HepG2 (cell line): Measurements from ENCODE around the gene PSMD5. TPM values are rescaled to one million over a fixed set of nuclear protein-coding genes. Genes with fewer than 3 reads are reported as not detected.

Experiments
- CEBPG ChIP-seq: IDR thresholded peaks from 2 replicates; pipeline ENCODE4 v1.6.1; 2016
- CREB1 ChIP-seq, 2 experiments: fragments of 450-650 bp in 1 of 2; IDR thresholded peaks; 2 replicates each; pipeline ENCODE4 v1.6.1; 2016 to 2017; ENCODE audit warnings: control low read depth in 1 of 2, mild to moderate bottlenecking in 1 of 2, missing compliant biosample characterization in 1 of 2, missing genetic modification characterization in 1 of 2
- FOSL2 ChIP-seq: sonication (generic); formaldehyde crosslinking; IDR thresholded peaks from 2 replicates; pipeline ENCODE4 v1.4.0; 2020; ENCODE audit warnings: missing genetic modification reagents
- HMG20A ChIP-seq: IDR thresholded peaks from 2 replicates; pipeline ENCODE4 v1.6.1; 2016; ENCODE audit warnings: borderline replicate concordance
- HNF4A ChIP-seq: sonication (generic); formaldehyde crosslinking; IDR thresholded peaks from 2 replicates; pipeline ENCODE4 v1.4.0; 2020; ENCODE audit warnings: missing genetic modification reagents
- MTF1 ChIP-seq: sonication (generic); formaldehyde crosslinking; IDR thresholded peaks from 2 replicates; pipeline ENCODE4 v1.5.0; 2020; ENCODE audit warnings: missing genetic modification reagents
- NR2F1 ChIP-seq, 2 experiments: fragments of 450-650 bp in 1 of 2; formaldehyde crosslinking in 1 of 2; IDR thresholded peaks; 2 replicates each; pipeline versions ENCODE4 v1.5.0 to v1.6.1; 2016 to 2020; ENCODE audit warnings: mild to moderate bottlenecking in 1 of 2, missing compliant biosample characterization in 1 of 2, missing genetic modification reagents in 1 of 2, moderate library complexity in 1 of 2
- NR2F6 ChIP-seq, 2 experiments: IDR thresholded peaks; 2 replicates each; pipeline ENCODE4 v1.6.1; 2016; ENCODE audit warnings: antibody characterized with exemption in 1 of 2, mild to moderate bottlenecking in 1 of 2
- RARA ChIP-seq: IDR thresholded peaks from 2 replicates; pipeline ENCODE4 v1.6.1; 2016; ENCODE audit warnings: missing genetic modification reagents, missing compliant biosample characterization
- SALL1 ChIP-seq: sonication (generic); formaldehyde crosslinking; IDR thresholded peaks from 2 replicates; pipeline ENCODE4 v1.8.0; 2022; ENCODE audit warnings: mild to moderate bottlenecking, missing genetic modification reagents
- SKI ChIP-seq: fragments of 450-650 bp; IDR thresholded peaks from one replicate; pipeline ENCODE4 v1.6.1; 2018; ENCODE audit warnings: mild to moderate bottlenecking; ENCODE audit not compliant: partially characterized antibody
- SOX13 ChIP-seq, 3 experiments: fragments of 450-650 bp in 1 of 3; sonication (generic) in 1 of 3; formaldehyde crosslinking in 1 of 3; IDR thresholded peaks in 2 of 3; conservative IDR thresholded peaks in 1 of 3; 2 replicates each; pipeline versions ENCODE4 v1.5.0 to v1.6.1; 2016 to 2020; ENCODE audit warnings: antibody characterized with exemption in 1 of 3, mild to moderate bottlenecking in 1 of 3, missing compliant biosample characterization in 1 of 3, missing genetic modification reagents in 1 of 3, moderate library complexity in 1 of 3
- SOX6 ChIP-seq, 2 experiments: fragments of 450-650 bp in 1 of 2; sonication (generic) in 1 of 2; formaldehyde crosslinking in 1 of 2; IDR thresholded peaks; 2 replicates each; pipeline versions ENCODE4 v1.4.0 to v1.6.1; 2017 to 2020; ENCODE audit warnings: antibody characterized with exemption in 1 of 2, mild to moderate bottlenecking in 1 of 2, missing genetic modification reagents in 1 of 2
- TCF7 ChIP-seq: sonication (generic); IDR thresholded peaks from 2 replicates; pipeline ENCODE4 v1.6.1; 2016; ENCODE audit warnings: antibody characterized with exemption, low read depth
- ZNF276 ChIP-seq: sonication (generic); formaldehyde crosslinking; IDR thresholded peaks from 2 replicates; pipeline ENCODE4 v1.4.0; 2020; ENCODE audit warnings: mild to moderate bottlenecking, low read depth, missing genetic modification reagents
- polyA plus RNA-seq, 8 experiments: library from polyadenylated mRNA; depleted of rRNA in 3 of 8; stranded (reverse) in 7 of 8; unstranded in 1 of 8; fragments of >200 nt; fragmentation: Illumina TruSeq in 4 of 8; extraction: Trizol in 4 of 8; gene quantifications; 2 replicates each; pipeline versions ENCODE4 v1.2.1 to v1.2.3, GENCODE V29; 2011 to 2016; ENCODE audit warnings: low read depth in 4 of 8, missing spikeins in 1 of 8, mixed read lengths in 1 of 8; ENCODE audit not compliant: insufficient read depth in 1 of 8
- total RNA-seq, 5 experiments: library from RNA; depleted of rRNA; stranded (reverse); fragments of >200 nt; fragmentation: Illumina TruSeq; extraction: Trizol; gene quantifications; 2 replicates each; pipeline ENCODE4 v1.2.3, GENCODE V29; 2016; ENCODE audit warnings: low read depth in 1 of 5
- TF ChIP-seq, protein P1 (sequence below): IDR thresholded peaks from 2 replicates; pipeline ENCODE4 v1.4.0; 2020; ENCODE audit warnings: mild to moderate bottlenecking, missing genetic modification reagents
- TF ChIP-seq, protein P2 (sequence below): sonication (generic); formaldehyde crosslinking; IDR thresholded peaks from 2 replicates; pipeline ENCODE4 v1.8.0; 2022; ENCODE audit warnings: missing genetic modification reagents, mild to moderate bottlenecking, moderate library complexity, borderline replicate concordance
- TF ChIP-seq, protein P3 (sequence below): IDR thresholded peaks from 2 replicates; pipeline ENCODE4 v1.6.1; 2016

The PSMD5 gene
- total and polyA plus RNA-seq, 2 of the 13 experiments (the other 11 are each of a cell fraction or from before 2014, with no cell fraction given) = 12.7 to 18.1 TPM

DNA sequence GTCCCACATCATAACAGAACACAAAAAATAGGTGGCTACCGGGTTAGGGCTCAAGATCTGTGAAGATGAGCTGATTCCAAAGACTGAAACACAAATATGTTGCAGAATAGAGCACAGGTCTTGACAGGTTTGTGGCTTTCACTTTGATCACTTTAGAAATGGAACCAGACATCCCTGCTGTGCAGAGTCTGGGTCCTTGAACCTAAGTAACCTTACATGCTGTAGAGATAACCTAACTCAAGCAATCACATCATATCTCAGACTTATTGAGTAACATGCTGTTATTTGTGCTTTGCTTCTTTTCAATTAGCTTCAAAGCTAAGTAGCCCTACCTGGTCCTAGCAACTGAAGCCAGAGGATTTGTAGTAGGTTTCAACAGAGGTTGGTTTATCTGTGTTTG is 73.8 kb downstream of the PSMD5 start (continued):
- TF ChIP-seq SOX13 (IDR thresholded peaks at IDR 0.05) (no peak), SOX13 (CRISPR knock-in tag; conservative IDR thresholded peaks at IDR 0.05 in 1 of 2, IDR thresholded peaks at IDR 0.05 in 1 of 2) (peak in 1 of 2 experiments; percentile 68; a peak in 1 of 4 replicates), TCF7 (peak; percentile 56; the same call in 1 of the 2 replicates), SOX6 (IDR thresholded peaks at IDR 0.05) (no peak), SOX6 (CRISPR knock-in tag; IDR thresholded peaks at IDR 0.05) (peak; percentile 59; the same call in 1 of the 2 replicates), NR2F1 (CRISPR knock-in tag; IDR thresholded peaks at IDR 0.05) (peak in 1 of 2 experiments; percentile 33; a peak in 2 of 4 replicates), SKI (peak; percentile 80), HMG20A (CRISPR knock-in tag) (peak; percentile 64; the same call in 1 of the 2 replicates), FOSL2 (CRISPR knock-in tag) (peak; percentile 52; the same call in 1 of the 2 replicates), ZNF276 (CRISPR knock-in tag) (no peak), CREB1 (IDR thresholded peaks at IDR 0.05) (no peak), CREB1 (CRISPR knock-in tag; IDR thresholded peaks at IDR 0.05) (peak; percentile 46; the same call in 1 of the 2 replicates), SALL1 (peak; percentile 18; the same call in 1 of the 2 replicates), HNF4A (CRISPR knock-in tag) (peak; percentile 67), CEBPG (CRISPR knock-in tag) (peak; percentile 63), RARA (CRISPR knock-in tag) (peak; percentile 69), MTF1 (CRISPR knock-in tag) (no peak), NR2F6 (IDR thresholded peaks at IDR 0.05) (peak; percentile 81), NR2F6 (CRISPR knock-in tag; IDR thresholded peaks at IDR 0.05) (peak; percentile 56; the same call in 1 of the 2 replicates)
- TF ChIP-seq, protein P1, sequence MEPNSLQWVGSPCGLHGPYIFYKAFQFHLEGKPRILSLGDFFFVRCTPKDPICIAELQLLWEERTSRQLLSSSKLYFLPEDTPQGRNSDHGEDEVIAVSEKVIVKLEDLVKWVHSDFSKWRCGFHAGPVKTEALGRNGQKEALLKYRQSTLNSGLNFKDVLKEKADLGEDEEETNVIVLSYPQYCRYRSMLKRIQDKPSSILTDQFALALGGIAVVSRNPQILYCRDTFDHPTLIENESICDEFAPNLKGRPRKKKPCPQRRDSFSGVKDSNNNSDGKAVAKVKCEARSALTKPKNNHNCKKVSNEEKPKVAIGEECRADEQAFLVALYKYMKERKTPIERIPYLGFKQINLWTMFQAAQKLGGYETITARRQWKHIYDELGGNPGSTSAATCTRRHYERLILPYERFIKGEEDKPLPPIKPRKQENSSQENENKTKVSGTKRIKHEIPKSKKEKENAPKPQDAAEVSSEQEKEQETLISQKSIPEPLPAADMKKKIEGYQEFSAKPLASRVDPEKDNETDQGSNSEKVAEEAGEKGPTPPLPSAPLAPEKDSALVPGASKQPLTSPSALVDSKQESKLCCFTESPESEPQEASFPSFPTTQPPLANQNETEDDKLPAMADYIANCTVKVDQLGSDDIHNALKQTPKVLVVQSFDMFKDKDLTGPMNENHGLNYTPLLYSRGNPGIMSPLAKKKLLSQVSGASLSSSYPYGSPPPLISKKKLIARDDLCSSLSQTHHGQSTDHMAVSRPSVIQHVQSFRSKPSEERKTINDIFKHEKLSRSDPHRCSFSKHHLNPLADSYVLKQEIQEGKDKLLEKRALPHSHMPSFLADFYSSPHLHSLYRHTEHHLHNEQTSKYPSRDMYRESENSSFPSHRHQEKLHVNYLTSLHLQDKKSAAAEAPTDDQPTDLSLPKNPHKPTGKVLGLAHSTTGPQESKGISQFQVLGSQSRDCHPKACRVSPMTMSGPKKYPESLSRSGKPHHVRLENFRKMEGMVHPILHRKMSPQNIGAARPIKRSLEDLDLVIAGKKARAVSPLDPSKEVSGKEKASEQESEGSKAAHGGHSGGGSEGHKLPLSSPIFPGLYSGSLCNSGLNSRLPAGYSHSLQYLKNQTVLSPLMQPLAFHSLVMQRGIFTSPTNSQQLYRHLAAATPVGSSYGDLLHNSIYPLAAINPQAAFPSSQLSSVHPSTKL (CRISPR knock-in tag) = peak; percentile 66
- TF ChIP-seq, protein P2, sequence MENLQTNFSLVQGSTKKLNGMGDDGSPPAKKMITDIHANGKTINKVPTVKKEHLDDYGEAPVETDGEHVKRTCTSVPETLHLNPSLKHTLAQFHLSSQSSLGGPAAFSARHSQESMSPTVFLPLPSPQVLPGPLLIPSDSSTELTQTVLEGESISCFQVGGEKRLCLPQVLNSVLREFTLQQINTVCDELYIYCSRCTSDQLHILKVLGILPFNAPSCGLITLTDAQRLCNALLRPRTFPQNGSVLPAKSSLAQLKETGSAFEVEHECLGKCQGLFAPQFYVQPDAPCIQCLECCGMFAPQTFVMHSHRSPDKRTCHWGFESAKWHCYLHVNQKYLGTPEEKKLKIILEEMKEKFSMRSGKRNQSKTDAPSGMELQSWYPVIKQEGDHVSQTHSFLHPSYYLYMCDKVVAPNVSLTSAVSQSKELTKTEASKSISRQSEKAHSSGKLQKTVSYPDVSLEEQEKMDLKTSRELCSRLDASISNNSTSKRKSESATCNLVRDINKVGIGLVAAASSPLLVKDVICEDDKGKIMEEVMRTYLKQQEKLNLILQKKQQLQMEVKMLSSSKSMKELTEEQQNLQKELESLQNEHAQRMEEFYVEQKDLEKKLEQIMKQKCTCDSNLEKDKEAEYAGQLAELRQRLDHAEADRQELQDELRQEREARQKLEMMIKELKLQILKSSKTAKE (CRISPR knock-in tag) = 0 out of 2 replicates have a peak, but pooled peaks have one; percentile 48
- TF ChIP-seq, protein P3, sequence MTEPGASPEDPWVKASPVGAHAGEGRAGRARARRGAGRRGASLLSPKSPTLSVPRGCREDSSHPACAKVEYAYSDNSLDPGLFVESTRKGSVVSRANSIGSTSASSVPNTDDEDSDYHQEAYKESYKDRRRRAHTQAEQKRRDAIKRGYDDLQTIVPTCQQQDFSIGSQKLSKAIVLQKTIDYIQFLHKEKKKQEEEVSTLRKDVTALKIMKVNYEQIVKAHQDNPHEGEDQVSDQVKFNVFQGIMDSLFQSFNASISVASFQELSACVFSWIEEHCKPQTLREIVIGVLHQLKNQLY (CRISPR knock-in tag) = no peak
